ENCODE measurements around the gene PAX9. TPM values are rescaled to one million over a fixed set of nuclear protein-coding genes. Genes with fewer than 3 reads are reported as not detected.

The PAX9 gene
- total and polyA plus RNA-seq, 2 of the 13 experiments (the other 11 are each of a cell fraction or from before 2014, with no cell fraction given): 0.03 TPM; not detected in 1

GRCh38 chr14:36647824-36648753 lies 13.6 kb upstream of the PAX9 start (continued):
- TF ChIP-seq MTF1 (CRISPR knock-in tag; IDR thresholded peaks at IDR 0.05) (no peak), ZNF839 (CRISPR knock-in tag; IDR thresholded peaks at IDR 0.05; ENCODE audit: borderline replicate concordance) (no peak), SAFB2 (CRISPR knock-in tag; IDR thresholded peaks at IDR 0.05; ENCODE audit: borderline replicate concordance, low read depth) (no peak), ZNF12 (CRISPR knock-in tag; IDR thresholded peaks at IDR 0.05) (no peak), EED (CRISPR knock-in tag; IDR thresholded peaks at IDR 0.05) (no peak; the same call in 1 of the 2 replicates), SMAD9 (CRISPR knock-in tag; IDR thresholded peaks at IDR 0.05) (no peak), PAXIP1 (CRISPR knock-in tag; conservative IDR thresholded peaks at IDR 0.05) (no peak), ARNTL (CRISPR knock-in tag; IDR thresholded peaks at IDR 0.05) (no peak), ZNF652 (CRISPR knock-in tag; IDR thresholded peaks at IDR 0.05; ENCODE audit: borderline replicate concordance, low read depth) (no peak), ZNF383 (CRISPR knock-in tag; IDR thresholded peaks at IDR 0.05; ENCODE audit: borderline replicate concordance) (no peak), MAFK (conservative IDR thresholded peaks at IDR 0.05 in 1 of 2, IDR thresholded peaks at IDR 0.05 in 1 of 2; ENCODE audit: low read length in 2 of 2) (no peak), FOSL1 (CRISPR knock-in tag; IDR thresholded peaks at IDR 0.05; ENCODE audit: borderline replicate concordance) (0 out of 2 replicates have a peak, but pooled peaks have one; percentile 40), YEATS2 (CRISPR knock-in tag; IDR thresholded peaks at IDR 0.05; ENCODE audit: borderline replicate concordance) (no peak), ZFAT (CRISPR knock-in tag; conservative IDR thresholded peaks at IDR 0.05) (0 out of 2 replicates have a peak, but pooled peaks have one; percentile 13), ELF1 (CRISPR knock-in tag; IDR thresholded peaks at IDR 0.05) (0 out of 2 replicates have a peak, but pooled peaks have one; percentile 17), AGO1 (IDR thresholded peaks at IDR 0.05; ENCODE audit: low read depth, low read length, poor library complexity, severe bottlenecking) (no peak), CHD4 (IDR thresholded peaks at IDR 0.05; ENCODE audit: borderline replicate concordance, low read length) (no peak), FIP1L1 (IDR thresholded peaks at IDR 0.05; ENCODE audit: borderline replicate concordance, insufficient read depth, low read depth, low read length) (0 out of 2 replicates have a peak, but pooled peaks have one; percentile 26), REXO4 (CRISPR knock-in tag; IDR thresholded peaks at IDR 0.05; ENCODE audit: borderline replicate concordance) (no peak)
- TF ChIP-seq, protein P1, sequence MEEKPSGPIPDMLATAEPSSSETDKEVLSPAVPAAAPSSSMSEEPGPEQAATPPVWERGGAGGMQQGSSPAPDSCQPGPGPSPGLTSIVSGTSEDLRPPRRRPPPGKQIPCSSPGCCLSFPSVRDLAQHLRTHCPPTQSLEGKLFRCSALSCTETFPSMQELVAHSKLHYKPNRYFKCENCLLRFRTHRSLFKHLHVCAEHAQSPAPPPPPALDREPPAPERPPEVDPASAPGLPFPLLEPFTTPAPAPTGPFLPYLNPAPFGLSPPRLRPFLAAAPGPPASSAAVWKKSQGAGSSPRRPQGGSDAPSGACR (CRISPR knock-in tag; IDR thresholded peaks at IDR 0.05): 0 out of 2 replicates have a peak, but pooled peaks have one; percentile 38
- TF ChIP-seq, protein P2, sequence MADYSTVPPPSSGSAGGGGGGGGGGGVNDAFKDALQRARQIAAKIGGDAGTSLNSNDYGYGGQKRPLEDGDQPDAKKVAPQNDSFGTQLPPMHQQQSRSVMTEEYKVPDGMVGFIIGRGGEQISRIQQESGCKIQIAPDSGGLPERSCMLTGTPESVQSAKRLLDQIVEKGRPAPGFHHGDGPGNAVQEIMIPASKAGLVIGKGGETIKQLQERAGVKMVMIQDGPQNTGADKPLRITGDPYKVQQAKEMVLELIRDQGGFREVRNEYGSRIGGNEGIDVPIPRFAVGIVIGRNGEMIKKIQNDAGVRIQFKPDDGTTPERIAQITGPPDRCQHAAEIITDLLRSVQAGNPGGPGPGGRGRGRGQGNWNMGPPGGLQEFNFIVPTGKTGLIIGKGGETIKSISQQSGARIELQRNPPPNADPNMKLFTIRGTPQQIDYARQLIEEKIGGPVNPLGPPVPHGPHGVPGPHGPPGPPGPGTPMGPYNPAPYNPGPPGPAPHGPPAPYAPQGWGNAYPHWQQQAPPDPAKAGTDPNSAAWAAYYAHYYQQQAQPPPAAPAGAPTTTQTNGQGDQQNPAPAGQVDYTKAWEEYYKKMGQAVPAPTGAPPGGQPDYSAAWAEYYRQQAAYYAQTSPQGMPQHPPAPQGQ (CRISPR knock-in tag; IDR thresholded peaks at IDR 0.05; ENCODE audit: borderline replicate concordance): no peak; the same call in 1 of the 2 replicates

All from HepG2 (cell line).